Kidney (tissue), 14 donors: Measurements from ENCODE around the gene GALNT1. TPM values are rescaled to one million over a fixed set of nuclear protein-coding genes. Genes with fewer than 3 reads are reported as not detected.

Experiments used
- DNase-seq, 5 donors: peaks; one replicate each; pipeline ENCODE4 v3.0.0-alpha.2; 2013 to 2020
- FAIRE-seq: peaks from 2 replicates; lab custom pipeline; 2012; peaks lifted over from hg19 to GRCh38; lab: Jason Lieb, UNC
- H3K27ac ChIP-seq, 2 donors: one replicate each; pipeline ENCODE4 v1.7.0; 2013; ENCODE audit warnings: low read depth in 2 of 2, low read length in 2 of 2, inconsistent platforms in 1 of 2
- H3K27me3 ChIP-seq: one replicate; pipeline ENCODE4 v1.7.1; 2013; ENCODE audit warnings: low read length, inconsistent platforms; ENCODE audit not compliant: control insufficient read depth, insufficient read depth
- H3K36me3 ChIP-seq, 3 donors: one replicate each; pipeline versions ENCODE4 v1.7.0 to v1.7.1; 2013; ENCODE audit warnings: low read length in 3 of 3, control low read depth in 1 of 3, inconsistent platforms in 1 of 3; ENCODE audit not compliant: insufficient read depth in 3 of 3, control insufficient read depth in 2 of 3
- H3K4me1 ChIP-seq, 3 donors: one replicate each; pipeline versions ENCODE4 v1.7.0 to v1.7.1; 2013; ENCODE audit warnings: low read length in 3 of 3, inconsistent platforms in 1 of 3, low read depth in 1 of 3; ENCODE audit not compliant: control insufficient read depth in 2 of 3, insufficient read depth in 2 of 3
- H3K4me3 ChIP-seq, 3 donors: one replicate each; pipeline versions ENCODE4 v1.7.0 to v1.8.1; 2013; ENCODE audit warnings: low read length in 3 of 3, control low read depth in 1 of 3, inconsistent platforms in 1 of 3
- H3K9ac ChIP-seq, 3 donors: one replicate each; pipeline versions ENCODE4 v1.7.0 to v1.7.1; 2013; ENCODE audit warnings: low read length in 3 of 3, control low read depth in 1 of 3, inconsistent platforms in 1 of 3
- H3K9me3 ChIP-seq, 3 donors: one replicate each; pipeline versions ENCODE4 v1.7.0 to v1.7.1; 2013; ENCODE audit warnings: low read length in 3 of 3, control low read depth in 1 of 3, inconsistent platforms in 1 of 3; ENCODE audit not compliant: control insufficient read depth in 2 of 3, insufficient read depth in 1 of 3
- intact Hi-C: fragments of 100-400 bp; cut with DNase I; formaldehyde crosslinking; loops from one replicate; pipeline ENCODE4 v1.11.1; 2022
- polyA plus RNA-seq: library from polyadenylated mRNA; stranded (reverse); fragments of 350-450 nt; fragmentation: Illumina TruSeq; extraction: RNeasy Lipid Tissue Mini Kit (QIAGEN cat#74804); gene quantifications from one replicate; pipeline ENCODE4 v1.2.3, GENCODE V29; 2014; ENCODE audit warnings: low read depth, low replicate concordance; ENCODE audit not compliant: insufficient read depth
- total RNA-seq: library from RNA; stranded (reverse); fragmentation: NEBNext Ultra II Directional; extraction: Animal tissue kit (Norgen Biotek cat#: 25700); gene quantifications from one replicate; pipeline ENCODE4 v1.2.1, GENCODE V29; 2021
- TF ChIP-seq, protein P1 (sequence below): IDR thresholded peaks from 3 replicates; pipeline ENCODE4 v1.5.1; 2012; ENCODE audit warnings: mild to moderate bottlenecking, moderate library complexity, borderline replicate concordance; ENCODE audit not compliant: insufficient read depth; ENCODE audit errors: extremely low read depth
- donor health status: control.
- donor health status: control.
- donor health status: control.
- donor health status: control.
- donor health status: control.
- donor health status: DM: yes; HTN: yes; CAD: no.
- donor health status: Normal renal cell carcinoma (clear cell type).

Gene GALNT1
- total and polyA plus RNA-seq, 2 donors from 2014 or later, result 11.8 to 59.3 TPM

GRCh38 chr18:35584735-35585134 is 3.2 kb downstream of the GALNT1 start:
- Histone ChIP-seq H3K27me3 (no peaks in the 10 kb centered on the region), H3K9me3 (peaks cover 0 to 7% (median 0%) of the 10 kb centered on the region in 3 donors), H3K4me3 (no peak overlapping the region), H3K4me1 (peaks cover 4 to 11% (median 6%) of the 10 kb centered on the region in 3 donors), H3K9ac (no peak overlapping the region), H3K27ac (no peak overlapping the region), H3K36me3 (no peaks in the 10 kb centered on the region)
- DNase-seq (no peak), FAIRE-seq (no peak)
- TF ChIP-seq, protein P1, sequence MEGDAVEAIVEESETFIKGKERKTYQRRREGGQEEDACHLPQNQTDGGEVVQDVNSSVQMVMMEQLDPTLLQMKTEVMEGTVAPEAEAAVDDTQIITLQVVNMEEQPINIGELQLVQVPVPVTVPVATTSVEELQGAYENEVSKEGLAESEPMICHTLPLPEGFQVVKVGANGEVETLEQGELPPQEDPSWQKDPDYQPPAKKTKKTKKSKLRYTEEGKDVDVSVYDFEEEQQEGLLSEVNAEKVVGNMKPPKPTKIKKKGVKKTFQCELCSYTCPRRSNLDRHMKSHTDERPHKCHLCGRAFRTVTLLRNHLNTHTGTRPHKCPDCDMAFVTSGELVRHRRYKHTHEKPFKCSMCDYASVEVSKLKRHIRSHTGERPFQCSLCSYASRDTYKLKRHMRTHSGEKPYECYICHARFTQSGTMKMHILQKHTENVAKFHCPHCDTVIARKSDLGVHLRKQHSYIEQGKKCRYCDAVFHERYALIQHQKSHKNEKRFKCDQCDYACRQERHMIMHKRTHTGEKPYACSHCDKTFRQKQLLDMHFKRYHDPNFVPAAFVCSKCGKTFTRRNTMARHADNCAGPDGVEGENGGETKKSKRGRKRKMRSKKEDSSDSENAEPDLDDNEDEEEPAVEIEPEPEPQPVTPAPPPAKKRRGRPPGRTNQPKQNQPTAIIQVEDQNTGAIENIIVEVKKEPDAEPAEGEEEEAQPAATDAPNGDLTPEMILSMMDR, result no peak
- intact Hi-C loops, result no loop called here

DNA sequence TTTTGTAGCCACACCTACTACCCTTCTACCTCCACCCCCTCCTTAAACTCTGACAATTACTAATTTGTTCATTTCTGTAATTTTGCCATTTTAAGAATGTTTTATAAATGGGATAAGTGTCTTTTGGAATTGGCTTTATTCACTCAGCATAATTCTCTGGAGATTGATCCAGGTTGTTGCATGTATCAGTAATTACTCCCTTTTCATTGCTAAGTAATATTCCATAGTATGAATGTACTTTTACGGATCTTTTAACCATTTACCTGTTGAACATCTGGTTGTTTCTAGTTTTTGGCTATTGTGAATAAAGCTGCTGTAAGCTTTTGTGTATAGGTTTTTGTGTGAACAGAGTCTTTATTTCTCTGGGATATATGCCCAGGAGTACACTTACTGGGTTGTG is 4.1 kb downstream of the GALNT1 start:
- Histone ChIP-seq H3K9me3 (peaks cover 0 to 7% (median 0%) of the 10 kb centered on the region in 3 donors), H3K9ac (no peak overlapping the region), H3K4me3 (no peak overlapping the region), H3K27ac (no peak overlapping the region), H3K4me1 (peaks cover 4 to 11% (median 6%) of the 10 kb centered on the region in 3 donors), H3K27me3 (no peaks in the 10 kb centered on the region), H3K36me3 (no peaks in the 10 kb centered on the region)
- intact Hi-C loops, result no loop called here
- no peak for DNase-seq
- TF ChIP-seq, protein P1, result no peak
- no peak for FAIRE-seq

- Histone ChIP-seq H3K36me3 (no peaks in the 10 kb centered on the region), H3K4me3 (no peak overlapping the region), H3K4me1 (peaks cover 0 to 7% (median 2%) of the 10 kb centered on the region in 3 donors), H3K9ac (no peak overlapping the region), H3K27ac (no peak overlapping the region), H3K27me3 (no peaks in the 10 kb centered on the region), H3K9me3 (peaks cover 0 to 7% (median 0%) of the 10 kb centered on the region in 3 donors)
- intact Hi-C loops, result no loop called here
- peak in 1 of 5 donors; percentile 7 for DNase-seq
- no peak for FAIRE-seq
- TF ChIP-seq, protein P1, result no peak
Observed at GRCh38 chr18:35588122-35588521, 6.6 kb downstream of the GALNT1 start.

GRCh38 chr18:35588995-35589394 is 7.5 kb downstream of the GALNT1 start:
- Histone ChIP-seq H3K9me3 (peaks cover 0 to 7% (median 0%) of the 10 kb centered on the region in 3 donors), H3K4me3 (no peak overlapping the region), H3K9ac (no peak overlapping the region), H3K36me3 (no peaks in the 10 kb centered on the region), H3K27me3 (no peaks in the 10 kb centered on the region), H3K27ac (no peak overlapping the region), H3K4me1 (peaks cover 0 to 4% (median 0%) of the 10 kb centered on the region in 3 donors)
- FAIRE-seq (no peak), DNase-seq (no peak)
- TF ChIP-seq, protein P1, result no peak
- intact Hi-C loops, result no loop called here
